GM19238 (cell line): Measurements from ENCODE around the gene OR2V1.
"Not testable (repeated sequence)": the region's sequence is repeated elsewhere in the genome, so short reads cannot be mapped to it uniquely, and the experiment has no call there.

ENCODE experiments used
- DNase-seq: peaks from one replicate; pipeline ENCODE4 v3.0.0; 2011; ENCODE audit warnings: low spot score; ENCODE audit not compliant: insufficient read length

OR2V1 gene

GRCh38 chr5:181129601-181130000, 1.4 kb downstream of the OR2V1 start:
- DNase-seq: no peak

- no peak for DNase-seq
These were observed 2.9 kb downstream of the OR2V1 start for GRCh38 chr5:181127907-181128626.

- DNase-seq: no peak
These were observed 3.5 kb downstream of the OR2V1 start for GRCh38 chr5:181127456-181127855.

GRCh38 chr5:181126841-181127240, 4.1 kb downstream of the OR2V1 start:
- no peak for DNase-seq

GRCh38 chr5:181124526-181124925, 6.4 kb downstream of the OR2V1 start:
- no peak for DNase-seq

- DNase-seq: no peak
These were observed 9.1 kb downstream of the OR2V1 start for GRCh38 chr5:181121675-181122561.

GRCh38 chr5:181120761-181121160, 10.2 kb downstream of the OR2V1 start:
- DNase-seq: no peak

GRCh38 chr5:181120306-181120705, 10.7 kb downstream of the OR2V1 start:
- DNase-seq: no peak

GRCh38 chr5:181119105-181119504, 11.9 kb downstream of the OR2V1 start:
- DNase-seq: no peak

- no peak for DNase-seq
These were observed 12.6 kb downstream of the OR2V1 start for GRCh38 chr5:181118369-181118768.

GRCh38 chr5:181114844-181115778, 15.9 kb downstream of the OR2V1 start:
- no peak for DNase-seq

- DNase-seq: no peak
These were observed 16.6 kb downstream of the OR2V1 start for GRCh38 chr5:181114284-181114843.

- not testable (repeated sequence) for DNase-seq
These were observed 17.4 kb downstream of the OR2V1 start for GRCh38 chr5:181113572-181113971.

GRCh38 chr5:181112476-181112875, 18.5 kb downstream of the OR2V1 start:
- DNase-seq: no peak

GRCh38 chr5:181111010-181111409, 20.0 kb downstream of the OR2V1 start:
- DNase-seq: no peak

- DNase-seq: no peak
These were observed 21.4 kb downstream of the OR2V1 start for GRCh38 chr5:181109489-181110013.

- no peak for DNase-seq
These were observed 22.3 kb downstream of the OR2V1 start for GRCh38 chr5:181108578-181109165.

GRCh38 chr5:181107699-181108098, 23.3 kb downstream of the OR2V1 start:
- DNase-seq: no peak

GRCh38 chr5:181105391-181106025, 25.5 kb downstream of the OR2V1 start:
- DNase-seq: no peak
